Measurements from ENCODE around the gene CTDSPL. TPM values are rescaled to one million over a fixed set of nuclear protein-coding genes. Genes with fewer than 3 reads are reported as not detected.

Gene CTDSPL
- total and polyA plus RNA-seq, 10 of the 15 experiments (the other 5 are each of a cell fraction or from before 2014, with no cell fraction given): 0.05 to 0.51 (median 0.18) TPM; not detected in 6

DNA sequence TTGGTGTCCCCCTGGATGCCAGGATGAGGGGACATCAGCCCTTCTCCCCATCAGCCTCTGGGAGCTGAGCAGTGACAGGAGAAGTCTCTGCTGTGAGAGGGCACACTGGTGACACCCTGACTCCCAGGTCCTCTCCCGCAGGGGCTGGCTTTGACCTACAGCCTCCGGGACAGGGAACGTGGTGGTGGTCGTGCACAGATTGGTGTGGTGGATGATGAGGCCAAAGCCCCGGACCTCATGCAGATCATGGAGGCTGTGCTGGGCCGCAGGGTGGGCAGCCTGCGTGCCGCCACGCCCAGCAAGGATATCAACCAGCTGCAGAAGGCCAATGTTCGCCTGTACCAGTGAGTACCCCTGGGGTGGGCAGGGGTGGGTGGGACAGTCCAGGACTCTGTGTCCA is 135.7 kb downstream of the CTDSPL start:
- no peaks in the 10 kb centered on the region for H3K27me3 ChIP-seq (replicated peaks in 1 of 2; ENCODE audit: control insufficient read depth in 2 of 2, insufficient read depth in 2 of 2, low read length in 1 of 2)
- ChIA-PET CTCF (interaction anchor here (0.6 to 2.0 kb wide), 27 partner anchors 8 to 499 kb away, joined by 3 to 7 read pairs (median 4); partner anchors contain the start of genes EXOG and OXSR1), RAD21 (ENCODE audit: unreplicated experiment) (interaction anchor here (1.1 to 1.4 kb wide), 3 partner anchors 23 to 348 kb away, joined by 3 to 9 read pairs (median 3); partner anchors contain the start of gene SLC22A14), POLR2A (interaction anchor here (1.0 to 1.1 kb wide), 2 partner anchors 25 to 160 kb away, joined by 3 read pairs; no protein-coding TSS in a partner anchor), SMC1A (ENCODE audit: uncharacterized antibody, unreplicated experiment) (interaction anchor here (0.9 to 2.0 kb wide), 4 partner anchors 15 to 142 kb away, joined by 3 to 10 read pairs (median 5); no protein-coding TSS in a partner anchor)
- FAIRE-seq (no peak), ATAC-seq (no peak), DNase-seq (ENCODE audit: low read depth, low spot score) (no peak)
- no peaks in the 10 kb centered on the region for H3K9me3 ChIP-seq (replicated peaks; ENCODE audit: control insufficient read depth, insufficient read depth, low read length)
- no TSS peak for BruUV-seq (replicated peaks)
- H2AFZ ChIP-seq (ENCODE audit: control insufficient read depth, low read depth, low read length): no peak overlapping the region
- H3K4me2 ChIP-seq (ENCODE audit: control insufficient read depth, insufficient read depth): no peak overlapping the region
- peaks cover 0 to 3% of the 10 kb centered on the region in 2 experiments; a peak in 2 of 4 replicates for H3K36me3 ChIP-seq (ENCODE audit: control insufficient read depth in 2 of 2, insufficient read depth in 2 of 2, low read length in 1 of 2)
- in situ Hi-C loops (cut with MboI): no loop called here
- H3K79me2 ChIP-seq (ENCODE audit: control insufficient read depth, insufficient read depth, low read length): no peaks in the 10 kb centered on the region; the same call in 1 of the 2 replicates
- H3K4me1 ChIP-seq (ENCODE audit: control insufficient read depth, insufficient read depth, low read length): peaks cover 17% of the 10 kb centered on the region
- intact Hi-C loops (cut with micrococcal nuclease; ENCODE audit: unreplicated experiment): loop anchor here (2.0 kb wide), 1 partner anchor 23 kb away; no protein-coding TSS in a partner anchor
- no peak overlapping the region for H3K9ac ChIP-seq (ENCODE audit: control insufficient read depth, insufficient read depth, low read length)
- H3K27ac ChIP-seq (ENCODE audit: control insufficient read depth, insufficient read depth): no peak overlapping the region
- no peaks in the 10 kb centered on the region for H4K20me1 ChIP-seq (ENCODE audit: control insufficient read depth, insufficient read depth)
- H3K4me3 ChIP-seq: no peak overlapping the region
- WGBS (ENCODE audit: insufficient coverage, insufficient replicate concordance, low lambda C conversion rate, missing lambda C conversion rate): 75% methylated on average over 10 of the region's 10 CpGs
- TF ChIP-seq STAT3 (IDR thresholded peaks at IDR 0.05; ENCODE audit: low read depth, low read length) (no peak), GATAD2B (conservative IDR thresholded peaks at IDR 0.05; ENCODE audit: low read depth) (no peak), TCF12 (IDR thresholded peaks at IDR 0.05; ENCODE audit: low read depth, low read length) (no peak), POU2F2 (IDR thresholded peaks at IDR 0.05; ENCODE audit: borderline replicate concordance, low read depth, low read length) (no peak), TBL1XR1 (IDR thresholded peaks at IDR 0.05; ENCODE audit: low read depth, low read length) (no peak), JUND (IDR thresholded peaks at IDR 0.05; ENCODE audit: low read depth, low read length) (no peak)
- TF ChIP-seq, protein P1, sequence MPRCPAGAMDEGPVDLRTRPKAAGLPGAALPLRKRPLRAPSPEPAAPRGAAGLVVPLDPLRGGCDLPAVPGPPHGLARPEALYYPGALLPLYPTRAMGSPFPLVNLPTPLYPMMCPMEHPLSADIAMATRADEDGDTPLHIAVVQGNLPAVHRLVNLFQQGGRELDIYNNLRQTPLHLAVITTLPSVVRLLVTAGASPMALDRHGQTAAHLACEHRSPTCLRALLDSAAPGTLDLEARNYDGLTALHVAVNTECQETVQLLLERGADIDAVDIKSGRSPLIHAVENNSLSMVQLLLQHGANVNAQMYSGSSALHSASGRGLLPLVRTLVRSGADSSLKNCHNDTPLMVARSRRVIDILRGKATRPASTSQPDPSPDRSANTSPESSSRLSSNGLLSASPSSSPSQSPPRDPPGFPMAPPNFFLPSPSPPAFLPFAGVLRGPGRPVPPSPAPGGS (IDR thresholded peaks at IDR 0.05; ENCODE audit: borderline replicate concordance, insufficient read depth, low read depth, low read length, poor library complexity, severe bottlenecking): no peak

Data from GM12878 (cell line).